ENCODE results near the gene LKAAEAR1.

- TF ChIP-seq, protein P1, sequence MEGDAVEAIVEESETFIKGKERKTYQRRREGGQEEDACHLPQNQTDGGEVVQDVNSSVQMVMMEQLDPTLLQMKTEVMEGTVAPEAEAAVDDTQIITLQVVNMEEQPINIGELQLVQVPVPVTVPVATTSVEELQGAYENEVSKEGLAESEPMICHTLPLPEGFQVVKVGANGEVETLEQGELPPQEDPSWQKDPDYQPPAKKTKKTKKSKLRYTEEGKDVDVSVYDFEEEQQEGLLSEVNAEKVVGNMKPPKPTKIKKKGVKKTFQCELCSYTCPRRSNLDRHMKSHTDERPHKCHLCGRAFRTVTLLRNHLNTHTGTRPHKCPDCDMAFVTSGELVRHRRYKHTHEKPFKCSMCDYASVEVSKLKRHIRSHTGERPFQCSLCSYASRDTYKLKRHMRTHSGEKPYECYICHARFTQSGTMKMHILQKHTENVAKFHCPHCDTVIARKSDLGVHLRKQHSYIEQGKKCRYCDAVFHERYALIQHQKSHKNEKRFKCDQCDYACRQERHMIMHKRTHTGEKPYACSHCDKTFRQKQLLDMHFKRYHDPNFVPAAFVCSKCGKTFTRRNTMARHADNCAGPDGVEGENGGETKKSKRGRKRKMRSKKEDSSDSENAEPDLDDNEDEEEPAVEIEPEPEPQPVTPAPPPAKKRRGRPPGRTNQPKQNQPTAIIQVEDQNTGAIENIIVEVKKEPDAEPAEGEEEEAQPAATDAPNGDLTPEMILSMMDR (IDR thresholded peaks at IDR 0.05; ENCODE audit: borderline replicate concordance, extremely low read depth, low read length, poor library complexity, severe bottlenecking), result no peak
- TF ChIP-seq EZH2 (IDR thresholded peaks at IDR 0.05; ENCODE audit: borderline replicate concordance, low read depth, low read length, severe bottlenecking), result no peak
Observed at GRCh38 chr20:64091770-64092169, 7.6 kb upstream of the LKAAEAR1 start.
